HG03575 (cell line): ENCODE results near the gene IL17RD.

ENCODE experiments used
- ATAC-seq: cut with Tn5 transposase; IDR thresholded peaks from one replicate; pipeline ENCODE4 v1.9.1; 2021; ENCODE audit not compliant: unreplicated experiment, insufficient number of reproducible peaks, low FRiP score; ENCODE audit errors: extremely low read depth

Gene IL17RD

DNA sequence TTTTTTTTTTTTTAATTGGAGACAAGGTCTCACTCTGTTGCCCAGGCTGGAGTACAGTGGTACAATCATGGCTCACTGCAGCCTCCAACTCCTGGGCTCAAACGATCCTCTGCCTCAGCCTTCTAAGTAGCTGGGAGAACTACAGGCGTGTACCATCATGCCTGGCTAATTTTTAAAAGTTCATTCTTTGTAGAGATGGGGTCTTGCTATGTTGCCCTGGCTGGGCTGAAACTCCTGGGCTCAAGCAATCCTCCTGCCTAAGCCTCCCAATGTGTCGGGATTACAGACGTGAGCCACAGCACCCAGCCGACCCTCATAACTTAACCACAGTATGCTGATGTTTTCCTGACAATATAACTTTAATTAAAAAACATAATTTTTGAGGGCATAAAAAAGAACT is 24.3 kb downstream of the IL17RD start:
- ATAC-seq: no peak

- no peak for ATAC-seq
These were observed 29.0 kb downstream of the IL17RD start for GRCh38 chr3:57135964-57136719.

DNA sequence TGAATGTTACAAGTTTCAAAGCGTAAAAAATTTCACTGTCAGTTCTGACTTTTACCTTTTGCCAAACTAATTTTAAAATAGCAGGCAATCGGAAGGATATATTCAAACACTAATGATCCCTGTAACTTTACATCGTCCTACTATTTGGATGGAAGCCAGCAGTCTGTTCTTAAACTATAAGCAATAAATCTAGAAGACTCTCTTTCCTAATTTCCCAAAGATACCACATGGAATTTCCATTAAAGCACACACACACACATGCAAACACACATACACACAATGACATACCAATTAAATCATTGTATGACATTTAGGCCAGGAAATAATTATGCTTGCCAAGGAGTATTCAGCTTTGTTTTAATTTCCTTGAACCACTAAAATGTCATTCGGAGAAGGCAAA is 32.0 kb downstream of the IL17RD start:
- no peak for ATAC-seq

- ATAC-seq: no peak
These were observed 32.5 kb downstream of the IL17RD start for GRCh38 chr3:57132674-57133073.

DNA sequence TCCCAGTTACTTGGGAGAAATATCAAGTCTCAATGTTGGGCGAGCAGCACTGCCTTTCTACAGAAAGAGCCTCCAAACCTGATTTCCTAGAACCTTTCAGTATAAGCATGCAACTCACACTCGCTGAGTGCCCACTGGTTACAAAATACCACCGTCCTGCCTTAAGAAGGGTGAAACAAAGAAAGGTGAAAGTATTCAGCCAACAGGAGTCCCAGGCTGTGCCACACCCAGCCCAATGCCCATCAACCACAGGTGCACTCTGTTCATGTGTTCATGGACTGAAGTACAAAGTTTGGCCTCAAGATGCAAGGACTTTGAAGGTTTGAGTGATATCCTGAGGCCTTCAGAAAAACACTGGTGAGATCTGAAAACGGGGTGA is 34.0 kb downstream of the IL17RD start:
- ATAC-seq: no peak

DNA sequence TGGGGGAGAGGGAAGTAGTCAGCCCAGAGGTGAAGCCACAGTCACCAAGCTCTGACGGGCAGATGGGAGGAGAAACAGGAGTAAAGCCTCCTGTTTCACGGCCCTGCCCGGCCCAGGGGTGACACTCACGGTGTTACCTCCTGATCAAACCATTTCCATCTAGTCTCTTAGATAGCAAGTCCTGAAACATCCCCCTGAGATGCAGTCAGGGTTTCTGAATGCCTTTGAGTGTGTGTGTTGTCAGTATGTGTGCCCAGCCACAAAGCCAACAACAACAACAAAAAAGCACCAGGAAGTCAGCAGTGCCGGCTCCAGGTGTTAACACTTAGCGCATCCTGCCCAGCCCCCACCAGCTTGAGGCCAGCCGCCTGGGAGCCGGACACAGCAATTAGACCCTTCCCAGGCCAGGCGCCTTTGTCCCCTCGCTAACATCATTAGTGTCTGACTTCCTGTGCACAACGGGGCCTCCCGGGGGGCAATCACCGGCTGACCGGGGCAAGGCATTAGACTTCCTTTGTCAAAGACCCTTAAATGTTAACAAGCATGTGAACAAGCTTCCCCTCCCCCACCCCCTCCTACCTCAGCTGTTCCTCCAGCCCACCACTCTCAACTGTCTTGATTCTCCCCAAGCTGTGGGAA is 34.5 kb downstream of the IL17RD start:
- no peak for ATAC-seq

GRCh38 chr3:57128826-57129667 is 36.1 kb downstream of the IL17RD start:
- no peak for ATAC-seq

DNA sequence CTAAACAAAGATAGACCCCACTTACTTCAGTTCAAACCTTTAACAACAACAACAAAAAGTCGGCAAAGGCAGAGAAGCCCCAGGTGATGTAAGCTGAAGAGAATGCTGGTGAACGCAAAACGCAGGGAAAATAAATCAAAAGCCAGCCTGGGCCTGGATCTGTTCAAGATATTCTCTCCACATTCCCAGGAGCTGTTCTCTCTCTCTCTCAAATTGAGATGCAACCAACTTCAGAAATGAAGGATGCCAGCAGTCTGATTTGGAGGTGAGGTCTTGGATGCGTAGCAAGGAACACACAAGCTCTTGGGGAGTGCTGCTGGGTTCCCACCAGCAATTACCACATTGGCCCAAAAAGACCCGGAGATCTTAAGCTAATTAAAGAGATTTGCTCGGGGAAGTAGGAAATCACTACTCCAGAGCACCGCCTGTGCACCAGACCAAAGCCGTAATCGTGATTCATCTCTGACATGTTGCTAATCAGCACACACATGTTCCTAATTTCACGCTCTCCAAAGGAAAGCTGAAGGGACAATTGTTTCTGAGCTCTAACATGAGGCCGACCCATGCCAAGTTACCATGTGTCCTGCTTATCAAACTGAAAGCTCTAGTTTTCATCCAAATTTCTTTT is 37.1 kb downstream of the IL17RD start:
- no peak for ATAC-seq

DNA sequence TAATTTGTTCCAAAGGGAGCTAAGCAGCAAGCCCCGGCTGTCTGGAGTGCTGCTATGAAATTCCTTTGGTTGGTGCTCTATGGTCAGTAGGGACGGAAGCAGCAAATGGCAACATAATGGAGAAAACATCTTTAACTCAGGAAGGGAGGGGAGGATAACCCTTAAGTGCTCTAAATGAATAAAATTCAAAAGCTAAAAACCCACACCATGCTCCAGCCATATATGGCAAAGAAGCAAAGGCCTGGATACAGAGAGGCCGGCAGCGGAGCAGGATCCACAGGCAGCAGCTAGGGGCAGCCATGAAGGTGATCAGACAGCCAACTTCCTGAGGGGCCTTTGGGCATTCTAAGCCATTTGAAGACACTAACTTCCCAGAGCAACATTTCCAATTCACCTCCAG is 38.9 kb downstream of the IL17RD start:
- ATAC-seq: no peak

GRCh38 chr3:57120451-57121174 is 44.5 kb downstream of the IL17RD start:
- no peak for ATAC-seq

DNA sequence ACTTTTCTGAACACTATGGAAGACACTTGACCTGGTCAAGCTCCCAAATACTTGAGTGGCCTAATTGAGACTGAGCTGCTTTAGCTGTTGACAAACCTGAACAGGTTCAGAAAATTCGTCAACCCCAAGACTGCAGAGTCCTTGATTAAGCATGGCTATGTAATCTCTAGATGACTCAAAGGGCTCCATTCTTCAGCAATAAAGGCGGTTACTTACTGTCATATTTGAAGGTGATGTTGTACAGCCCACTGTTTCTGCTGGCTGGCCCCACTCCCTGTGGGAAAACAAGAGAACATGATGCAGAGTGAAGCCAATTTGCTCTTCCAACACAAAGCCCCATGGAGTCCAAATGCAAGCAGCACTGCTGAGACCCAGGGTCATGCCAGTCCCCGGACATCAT is 45.1 kb downstream of the IL17RD start:
- ATAC-seq: no peak

- ATAC-seq: no peak
These were observed 46.9 kb downstream of the IL17RD start for GRCh38 chr3:57118254-57118653.

GRCh38 chr3:57116501-57116900 is 48.7 kb downstream of the IL17RD start:
- ATAC-seq: no peak

DNA sequence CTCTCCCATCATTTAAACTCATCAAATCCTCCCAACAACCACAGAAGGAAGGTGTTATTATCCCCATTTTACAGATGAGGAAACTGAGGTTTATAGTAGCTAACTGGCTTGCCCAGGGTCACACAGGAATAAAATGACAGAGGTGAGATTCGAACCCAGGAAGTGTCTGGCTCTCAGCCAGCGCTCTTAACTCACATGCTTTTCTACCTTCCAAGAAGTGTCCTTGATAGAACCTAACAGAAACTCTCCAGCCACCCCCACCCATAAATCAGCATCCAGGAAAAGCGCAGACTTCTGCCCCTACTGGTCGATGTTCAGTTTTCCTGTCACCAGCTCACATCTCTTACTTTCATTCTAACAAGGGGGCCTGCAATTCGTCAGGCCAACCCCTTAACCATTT is 52.9 kb downstream of the IL17RD start:
- no peak for ATAC-seq

- no peak for ATAC-seq
These were observed 54.4 kb downstream of the IL17RD start for GRCh38 chr3:57110798-57111197.

- no peak for ATAC-seq
These were observed 54.9 kb downstream of the IL17RD start for GRCh38 chr3:57110214-57110613.

GRCh38 chr3:57109437-57110199 is 55.5 kb downstream of the IL17RD start:
- no peak for ATAC-seq

GRCh38 chr3:57108684-57109083 is 56.5 kb downstream of the IL17RD start:
- ATAC-seq: no peak
